GM23338 (cell line): ENCODE data around the gene KDM4C. TPM values are rescaled to one million over a fixed set of nuclear protein-coding genes. Genes with fewer than 3 reads are reported as not detected.

ENCODE experiments used
- ATAC-seq: fragments of 200-7000 bp; cut with Tn5 transposase; 3 replicates; pipeline ENCODE4 v1.9.1; 2020
- DNase-seq: peaks from one replicate; pipeline ENCODE4 v3.0.0-alpha.2; 2015; ENCODE audit warnings: low spot score
- H2AFZ ChIP-seq: fragments of 200-600 bp; sonication (generic); 2 replicates; pipeline ENCODE4 v1.8.0; 2016; ENCODE audit warnings: antibody characterized with exemption, mild to moderate bottlenecking, moderate library complexity
- H3F3A ChIP-seq: fragments of 200-600 bp; sonication (generic); replicated peaks from 2 replicates; pipeline ENCODE4 v1.8.0; 2017; ENCODE audit warnings: antibody characterized with exemption, mixed run types, low read depth
- H3K27ac ChIP-seq: fragments of 200-600 bp; sonication (generic); 2 replicates; pipeline ENCODE4 v1.6.1; 2016; ENCODE audit warnings: low read depth
- H3K27me3 ChIP-seq: fragments of 200-600 bp; sonication (generic); 2 replicates; pipeline ENCODE4 v1.8.0; 2016; ENCODE audit warnings: mild to moderate bottlenecking, mixed run types, moderate library complexity; ENCODE audit not compliant: insufficient read depth
- H3K36me3 ChIP-seq: fragments of 200-600 bp; sonication (generic); 2 replicates; pipeline ENCODE4 v1.8.0; 2016; ENCODE audit warnings: mild to moderate bottlenecking; ENCODE audit not compliant: insufficient read depth
- H3K4me1 ChIP-seq: fragments of 200-600 bp; sonication (generic); 2 replicates; pipeline ENCODE4 v1.8.0; 2016; ENCODE audit warnings: mild to moderate bottlenecking, moderate library complexity; ENCODE audit not compliant: insufficient read depth
- H3K4me2 ChIP-seq: fragments of 200-600 bp; sonication (generic); 2 replicates; pipeline ENCODE4 v1.7.1; 2017; ENCODE audit warnings: mixed run types
- H3K4me3 ChIP-seq: fragments of 200-600 bp; sonication (generic); 2 replicates; pipeline ENCODE4 v1.6.1; 2016; ENCODE audit warnings: mixed run types
- H3K79me2 ChIP-seq: fragments of 200-600 bp; sonication (generic); replicated peaks from 2 replicates; pipeline ENCODE4 v1.8.0; 2017; ENCODE audit warnings: mild to moderate bottlenecking; ENCODE audit not compliant: insufficient read depth
- H3K9me2 ChIP-seq: fragments of 200-600 bp; sonication (generic); 2 replicates; pipeline ENCODE4 v1.8.0; 2017; ENCODE audit not compliant: insufficient read depth
- H4K20me1 ChIP-seq: fragments of 200-600 bp; sonication (generic); replicated peaks from 2 replicates; pipeline ENCODE4 v1.8.0; 2017; ENCODE audit warnings: mild to moderate bottlenecking; ENCODE audit not compliant: insufficient read depth
- H3K27ac Mint-ChIP-seq: 2 replicates; pipeline ENCODE4 v1.8.0; 2020; ENCODE audit warnings: inconsistent platforms, mild to moderate bottlenecking, moderate library complexity, mixed read lengths
- H3K27me3 Mint-ChIP-seq: 3 replicates; pipeline ENCODE4 v1.8.0; 2022; ENCODE audit warnings: low read depth, mild to moderate bottlenecking, moderate library complexity, mixed read lengths, inconsistent platforms; ENCODE audit not compliant: insufficient read depth, poor library complexity
- H3K36me3 Mint-ChIP-seq: 3 replicates; pipeline ENCODE4 v1.8.0; 2021; ENCODE audit warnings: low read depth, mild to moderate bottlenecking, inconsistent platforms, moderate library complexity, mixed read lengths
- H3K4me1 Mint-ChIP-seq: 3 replicates; pipeline ENCODE4 v1.8.0; 2020; ENCODE audit warnings: mild to moderate bottlenecking, inconsistent platforms, mixed read lengths
- H3K4me3 Mint-ChIP-seq: 3 replicates; pipeline ENCODE4 v1.8.0; 2021; ENCODE audit warnings: moderate library complexity, mild to moderate bottlenecking, inconsistent platforms, mixed read lengths
- H3K9me3 Mint-ChIP-seq: 3 replicates; pipeline ENCODE4 v1.8.0; 2020; ENCODE audit warnings: moderate library complexity, mild to moderate bottlenecking, inconsistent platforms, mixed read lengths
- CREB1 ChIP-seq: fragments of 250-450 bp; sonication (Bioruptor Pico); IDR thresholded peaks from 2 replicates; pipeline ENCODE4 v1.5.0; 2020; ENCODE audit warnings: low read depth, mild to moderate bottlenecking, moderate library complexity
- EZH2 ChIP-seq: fragments of 200-600 bp; sonication (generic); IDR thresholded peaks from one replicate; pipeline ENCODE4 v1.8.0; 2017; ENCODE audit warnings: antibody characterized with exemption, mild to moderate bottlenecking, low read depth; ENCODE audit not compliant: unreplicated experiment
- EZH2phosphoT487 ChIP-seq: fragments of 200-600 bp; sonication (generic); IDR thresholded peaks from one replicate; pipeline ENCODE4 v1.8.1; 2018; ENCODE audit warnings: antibody characterized with exemption; ENCODE audit not compliant: unreplicated experiment
- JUNB ChIP-seq: IDR thresholded peaks from one replicate; pipeline ENCODE4 v1.6.1; 2016; ENCODE audit warnings: antibody characterized with exemption; ENCODE audit not compliant: unreplicated experiment
- POLR2AphosphoS5 ChIP-seq: IDR thresholded peaks from 2 replicates; pipeline ENCODE4 v1.6.1; 2016; ENCODE audit warnings: antibody characterized with exemption, low read depth
- REST ChIP-seq: IDR thresholded peaks from one replicate; pipeline ENCODE4 v1.6.1; 2018; ENCODE audit warnings: antibody characterized with exemption; ENCODE audit not compliant: unreplicated experiment
- STAT1 ChIP-seq: IDR thresholded peaks from one replicate; pipeline ENCODE4 v1.6.1; 2016; ENCODE audit warnings: antibody characterized with exemption; ENCODE audit not compliant: unreplicated experiment
- ZNF331 ChIP-seq: fragments of 250-450 bp; sonication (Bioruptor Pico); IDR thresholded peaks from 2 replicates; pipeline ENCODE4 v1.5.0; 2020; ENCODE audit warnings: low read depth, mild to moderate bottlenecking, moderate library complexity
- ZNF462 ChIP-seq: fragments of 250-450 bp; sonication (Bioruptor Pico); IDR thresholded peaks from 2 replicates; pipeline ENCODE4 v1.5.0; 2020; ENCODE audit warnings: mild to moderate bottlenecking, moderate library complexity
- polyA plus RNA-seq: library from polyadenylated mRNA; unstranded; fragments of >200 nt; fragmentation: Nextera tagmentation; extraction: Ambion mirVana; gene quantifications from 2 replicates; pipeline ENCODE4 v1.2.1, GENCODE V29; 2016
- total RNA-seq: library from RNA; depleted of rRNA; stranded (reverse); fragments of >200 nt; shearing (Covaris generic); gene quantifications from 2 replicates; pipeline ENCODE4 v1.2.3, GENCODE V29; 2014

The KDM4C gene
- total and polyA plus RNA-seq, 2 experiments from 2014 or later = 12.0 to 43.8 TPM

- Histone ChIP-seq H2AFZ (no peak overlapping the region), H3K27ac (no peak overlapping the region), H3K79me2 (peaks cover 5% of the 10 kb centered on the region; the same call in 1 of the 2 replicates), H4K20me1 (no peaks in the 10 kb centered on the region), H3K4me2 (peak overlapping the region; percentile 54; the same call in 1 of the 2 replicates), H3K36me3 (no peaks in the 10 kb centered on the region), H3K9me2 (no peaks in the 10 kb centered on the region), H3F3A (no peaks in the 10 kb centered on the region), H3K27me3 (no peaks in the 10 kb centered on the region), H3K4me1 (peaks cover 39% of the 10 kb centered on the region), H3K4me3 (no peak overlapping the region)
- ATAC-seq (no peak), DNase-seq (no peak)
- Mint-ChIP-seq H3K27ac (peak overlapping the region; percentile 53), H3K27me3 (peaks cover 3% of the 10 kb centered on the region), H3K4me1 (peaks cover 38% of the 10 kb centered on the region), H3K36me3 (peaks cover 3% of the 10 kb centered on the region; the same call in 2 of the 3 replicates), H3K9me3 (peaks cover 4% of the 10 kb centered on the region; the same call in 2 of the 3 replicates), H3K4me3 (no peak overlapping the region)
- no peak for TF ChIP-seq ZNF462 (CRISPR knock-in tag)
- no peak for TF ChIP-seq ZNF331 (CRISPR knock-in tag)
- TF ChIP-seq CREB1 = no peak
- no peak for TF ChIP-seq JUNB
- TF ChIP-seq STAT1 = no peak
- no peak for TF ChIP-seq POLR2AphosphoS5
- no peak for TF ChIP-seq EZH2
- no peak for TF ChIP-seq EZH2phosphoT487
- TF ChIP-seq REST = no peak
These were observed 112.4 kb downstream of the KDM4C start for GRCh38 chr9:6870149-6870548.
